Fibroblast of skin of abdomen (primary cell): ENCODE measurements around the gene HPCAL1.

ENCODE experiments used
- DNase-seq: peaks from one replicate; pipeline ENCODE4 v3.0.0-alpha.2; 2013

The HPCAL1 gene

GRCh38 chr2:10357193-10358169, 54.8 kb downstream of the HPCAL1 start:
- no peak for DNase-seq

GRCh38 chr2:10359246-10359645, 56.5 kb downstream of the HPCAL1 start:
- DNase-seq, result no peak

- DNase-seq, result no peak
Measured at GRCh38 chr2:10359731-10360329, 57.1 kb downstream of the HPCAL1 start.

GRCh38 chr2:10360460-10360849, 57.8 kb downstream of the HPCAL1 start:
- no peak for DNase-seq

- peak; percentile 17 for DNase-seq
Measured at GRCh38 chr2:10360850-10361588, 58.3 kb downstream of the HPCAL1 start.

GRCh38 chr2:10362096-10362897, 59.6 kb downstream of the HPCAL1 start:
- no peak for DNase-seq

GRCh38 chr2:10362898-10363454, 60.3 kb downstream of the HPCAL1 start:
- no peak for DNase-seq

GRCh38 chr2:10363861-10364610, 61.3 kb downstream of the HPCAL1 start:
- no peak for DNase-seq

- DNase-seq, result no peak
Measured at GRCh38 chr2:10365412-10365811, 62.7 kb downstream of the HPCAL1 start.

GRCh38 chr2:10366601-10367270, 64.0 kb downstream of the HPCAL1 start:
- DNase-seq, result no peak

GRCh38 chr2:10367472-10368439, 65.1 kb downstream of the HPCAL1 start:
- no peak for DNase-seq

GRCh38 chr2:10368491-10369231, 66.0 kb downstream of the HPCAL1 start:
- DNase-seq, result no peak

GRCh38 chr2:10369269-10370255, 66.9 kb downstream of the HPCAL1 start:
- no peak for DNase-seq

GRCh38 chr2:10370390-10370789, 67.7 kb downstream of the HPCAL1 start:
- no peak for DNase-seq

- no peak for DNase-seq
Measured at GRCh38 chr2:10370895-10371294, 68.2 kb downstream of the HPCAL1 start.

GRCh38 chr2:10371441-10372196, 68.9 kb downstream of the HPCAL1 start:
- no peak for DNase-seq
